Fibroblast of lung (primary cell): ENCODE data around the gene UCHL3. TPM values are rescaled to one million over a fixed set of nuclear protein-coding genes. Genes with fewer than 3 reads are reported as not detected.
"Not testable (repeated sequence)": the region's sequence is repeated elsewhere in the genome, so short reads cannot be mapped to it uniquely, and the experiment has no call there.

Source experiments
- DNase-seq, 2 donors: peaks; one replicate each; pipeline versions ENCODE4 v3.0.0 to v3.0.0-alpha.2; 2010; ENCODE audit warnings: low read depth in 2 of 2
- H2AFZ ChIP-seq: 2 replicates; pipeline ENCODE4 v1.5.1; 2012; ENCODE audit warnings: low read length, control low read depth, inconsistent platforms
- H3K27ac ChIP-seq: 2 replicates; pipeline ENCODE4 v1.5.1; 2011; ENCODE audit warnings: low read length, control low read depth; ENCODE audit not compliant: insufficient read depth
- H3K27me3 ChIP-seq: 2 replicates; pipeline ENCODE4 v1.5.1; 2011; ENCODE audit warnings: mild to moderate bottlenecking, low read length; ENCODE audit not compliant: control insufficient read depth, insufficient read depth
- H3K36me3 ChIP-seq: 2 replicates; pipeline ENCODE4 v1.5.1; 2011; ENCODE audit warnings: low read length; ENCODE audit not compliant: control insufficient read depth, insufficient read depth
- H3K4me1 ChIP-seq: 2 replicates; pipeline ENCODE4 v1.5.1; 2011; ENCODE audit warnings: low read length; ENCODE audit not compliant: control insufficient read depth, insufficient read depth; ENCODE audit errors: extremely low read depth
- H3K4me2 ChIP-seq: 2 replicates; pipeline ENCODE4 v1.5.1; 2011; ENCODE audit warnings: low read length, control low read depth; ENCODE audit not compliant: insufficient read depth; ENCODE audit errors: extremely low read depth
- H3K4me3 ChIP-seq, 4 experiments: fragments of 200-600 bp in 1 of 4; sonication (generic) in 1 of 4; replicated peaks in 1 of 4; 2 replicates each; pipeline ENCODE4 v1.5.1; 2011 to 2016; ENCODE audit warnings: low read length in 4 of 4, low read depth in 3 of 4, mild to moderate bottlenecking in 3 of 4, control low read depth in 2 of 4, inconsistent platforms in 1 of 4, mixed read lengths in 1 of 4; ENCODE audit not compliant: insufficient read depth in 1 of 4; ENCODE audit errors: control extremely low read depth in 1 of 4
- H3K79me2 ChIP-seq: 2 replicates; pipeline ENCODE4 v1.5.1; 2012; ENCODE audit warnings: mild to moderate bottlenecking, low read length, inconsistent platforms; ENCODE audit not compliant: control insufficient read depth, insufficient read depth
- H3K9ac ChIP-seq: 2 replicates; pipeline ENCODE4 v1.5.1; 2011; ENCODE audit warnings: mild to moderate bottlenecking, low read length, control low read depth; ENCODE audit not compliant: insufficient read depth
- H3K9me3 ChIP-seq: 2 replicates; pipeline ENCODE4 v1.5.1; 2012; ENCODE audit warnings: low read depth, low read length; ENCODE audit not compliant: control insufficient read depth, insufficient read depth
- H4K20me1 ChIP-seq: 2 replicates; pipeline ENCODE4 v1.5.1; 2011; ENCODE audit warnings: low read length; ENCODE audit not compliant: control insufficient read depth, insufficient read depth; ENCODE audit errors: extremely low read depth
- CTCF ChIP-seq, 2 donors: IDR thresholded peaks in 1 of 2; conservative IDR thresholded peaks in 1 of 2; 1 replicate in 1 of 2; 2 replicates in 1 of 2; pipeline ENCODE4 v1.5.1; 2011 to 2012; ENCODE audit warnings: low read length in 2 of 2, control low read depth in 1 of 2, inconsistent platforms in 1 of 2, low read depth in 1 of 2, mild to moderate bottlenecking in 1 of 2
- EZH2 ChIP-seq: IDR thresholded peaks from 2 replicates; pipeline ENCODE4 v1.5.1; 2012; ENCODE audit warnings: low read length, control low read depth, mild to moderate bottlenecking; ENCODE audit errors: missing control alignments
- polyA plus RNA-seq, 2 donors: library from polyadenylated mRNA; depleted of rRNA in 1 of 2; stranded (reverse) in 1 of 2; unstranded in 1 of 2; fragments of >200 nt; gene quantifications; 2 replicates each; pipeline ENCODE4 v1.2.1, GENCODE V29; 2011 to 2012; ENCODE audit warnings: missing spikeins in 1 of 2
- total RNA-seq: library from RNA; depleted of rRNA; stranded (reverse); fragments of >200 nt; gene quantifications from 2 replicates; pipeline ENCODE4 v1.2.1, GENCODE V29; 2014

Gene UCHL3
- total and polyA plus RNA-seq, 2 donors (not counting 1 experiment from before 2014, with no cell fraction given): 30.9 to 81.9 TPM

DNA sequence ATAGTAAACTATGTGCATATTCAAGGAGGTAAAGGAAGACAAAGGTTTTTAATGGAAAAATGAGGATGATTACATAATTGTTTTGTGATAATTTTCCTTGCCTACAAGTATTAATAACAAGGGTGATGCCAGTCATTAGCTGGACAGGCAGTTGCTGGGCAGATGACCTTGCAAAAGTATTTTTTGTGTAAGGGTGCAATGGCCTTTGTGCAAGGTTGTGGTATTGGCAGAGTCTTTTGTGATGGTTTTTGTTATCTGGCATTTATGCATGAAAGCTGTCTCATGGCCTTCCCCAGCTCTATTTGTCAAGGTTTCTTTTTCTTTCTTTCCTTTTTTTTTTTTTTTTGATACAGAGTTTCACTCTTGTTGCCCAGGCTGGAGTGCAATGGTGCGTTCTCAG, 7.6 kb upstream of the UCHL3 start:
- Histone ChIP-seq H3K9me3 (no peaks in the 10 kb centered on the region), H3K4me1 (peaks cover 3% of the 10 kb centered on the region), H3K27me3 (no peaks in the 10 kb centered on the region), H4K20me1 (no peaks in the 10 kb centered on the region), H3K27ac (no peak overlapping the region), H2AFZ (no peak overlapping the region), H3K79me2 (peaks cover 6% of the 10 kb centered on the region), H3K4me3 (no peak overlapping the region), H3K36me3 (no peaks in the 10 kb centered on the region), H3K9ac (no peak overlapping the region), H3K4me2 (no peak overlapping the region)
- no peak for DNase-seq
- TF ChIP-seq CTCF (conservative IDR thresholded peaks at IDR 0.05 in 1 of 2, IDR thresholded peaks at IDR 0.05 in 1 of 2; ENCODE audit: low read depth in 1 of 2, low read length in 2 of 2) (no peak), EZH2 (no peak)

- Histone ChIP-seq H3K79me2 (peaks cover under 1% of the 10 kb centered on the region), H3K4me1 (peaks cover 3% of the 10 kb centered on the region), H3K4me3 (no peak overlapping the region), H3K27me3 (no peaks in the 10 kb centered on the region), H3K9ac (no peak overlapping the region), H2AFZ (no peak overlapping the region), H3K27ac (no peak overlapping the region), H3K4me2 (no peak overlapping the region), H3K9me3 (no peaks in the 10 kb centered on the region), H4K20me1 (no peaks in the 10 kb centered on the region), H3K36me3 (no peaks in the 10 kb centered on the region)
- peak; percentile 85 to 88 for DNase-seq
- TF ChIP-seq CTCF (conservative IDR thresholded peaks at IDR 0.05 in 1 of 2, IDR thresholded peaks at IDR 0.05 in 1 of 2; ENCODE audit: low read depth in 1 of 2, low read length in 2 of 2): no peak
- no peak for TF ChIP-seq EZH2
These were observed 4.8 kb upstream of the UCHL3 start for GRCh38 chr13:75544681-75545330.

GRCh38 chr13:75545386-75545785, 4.2 kb upstream of the UCHL3 start:
- H3K27ac ChIP-seq, H3K4me1 ChIP-seq, H2AFZ ChIP-seq: not testable (repeated sequence)

More at GRCh38 chr13:75545386-75545785, 4.2 kb upstream of the UCHL3 start:
- H3K27me3 ChIP-seq, H3K9ac ChIP-seq, H3K36me3 ChIP-seq, H4K20me1 ChIP-seq, H3K4me2 ChIP-seq, H3K9me3 ChIP-seq, DNase-seq, H3K4me3 ChIP-seq, H3K79me2 ChIP-seq: not testable (repeated sequence)
